CD14-positive monocyte (primary cell): ENCODE results near the gene COCH. TPM values are rescaled to one million over a fixed set of nuclear protein-coding genes. Genes with fewer than 3 reads are reported as not detected.
A peak's percentile ranks its signal among the peaks of the same experiment; 100 is the strongest.

Experiments used
- DNase-seq, 3 donors: peaks; one replicate each; pipeline ENCODE4 v3.0.0-alpha.2; 2011 to 2022
- H2AFZ ChIP-seq: 2 replicates; pipeline ENCODE4 v1.6.0; 2012; ENCODE audit warnings: mild to moderate bottlenecking, low read depth, low read length, inconsistent platforms; ENCODE audit not compliant: insufficient read depth, poor library complexity, severe bottlenecking
- H3K27ac ChIP-seq, 2 donors: 1 replicate in 1 of 2; 2 replicates in 1 of 2; pipeline ENCODE4 v1.5.1; 2012 to 2013; ENCODE audit warnings: low read length in 2 of 2, control low read depth in 1 of 2, inconsistent platforms in 1 of 2, low read depth in 1 of 2, mild to moderate bottlenecking in 1 of 2
- H3K27me3 ChIP-seq, 2 donors: one replicate each; pipeline versions ENCODE4 v1.6.0 to v1.6.1; 2011 to 2013; ENCODE audit warnings: low read length in 2 of 2; ENCODE audit not compliant: control insufficient read depth in 2 of 2, insufficient read depth in 2 of 2
- H3K36me3 ChIP-seq, 2 donors: replicated peaks in 1 of 2; 1 replicate in 1 of 2; 2 replicates in 1 of 2; pipeline versions ENCODE4 v1.5.1 to v1.6.1; 2012 to 2013; ENCODE audit warnings: low read length in 2 of 2, control low read depth in 1 of 2, inconsistent platforms in 1 of 2, mild to moderate bottlenecking in 1 of 2; ENCODE audit not compliant: insufficient read depth in 2 of 2, control insufficient read depth in 1 of 2
- H3K4me1 ChIP-seq, 2 donors: 1 replicate in 1 of 2; 2 replicates in 1 of 2; pipeline versions ENCODE4 v1.5.1 to v1.6.1; 2012 to 2013; ENCODE audit warnings: low read length in 2 of 2, control low read depth in 1 of 2, inconsistent platforms in 1 of 2, mild to moderate bottlenecking in 1 of 2, moderate library complexity in 1 of 2; ENCODE audit not compliant: insufficient read depth in 2 of 2, control insufficient read depth in 1 of 2
- H3K4me2 ChIP-seq: replicated peaks from 2 replicates; pipeline ENCODE3; 2012; ENCODE audit warnings: low read length, moderate library complexity, mild to moderate bottlenecking; ENCODE audit not compliant: poor library complexity, severe bottlenecking; ENCODE audit errors: extremely low read depth
- H3K4me3 ChIP-seq, 3 experiments: fragments of 200-600 bp in 1 of 3; sonication (generic) in 1 of 3; replicated peaks in 1 of 3; 1 replicate in 2 of 3; 2 replicates in 1 of 3; pipeline ENCODE4 v1.5.1; 2011 to 2013; ENCODE audit warnings: low read length in 3 of 3, mild to moderate bottlenecking in 3 of 3, control low read depth in 2 of 3, low read depth in 2 of 3, inconsistent platforms in 1 of 3, moderate library complexity in 1 of 3
- H3K79me2 ChIP-seq: 2 replicates; pipeline ENCODE4 v1.6.0; 2012; ENCODE audit warnings: mild to moderate bottlenecking, control low read depth, inconsistent platforms, low read length, moderate library complexity; ENCODE audit not compliant: insufficient read depth
- H3K9ac ChIP-seq: 2 replicates; pipeline ENCODE4 v1.6.0; 2017; ENCODE audit warnings: low read length, mild to moderate bottlenecking; ENCODE audit not compliant: insufficient read depth, poor library complexity, severe bottlenecking
- H3K9me3 ChIP-seq, 2 donors: replicated peaks in 1 of 2; 1 replicate in 1 of 2; 2 replicates in 1 of 2; pipeline versions ENCODE4 v1.5.1 to v1.6.1; 2012 to 2013; ENCODE audit warnings: low read length in 2 of 2, control low read depth in 1 of 2; ENCODE audit not compliant: control insufficient read depth in 1 of 2, insufficient read depth in 1 of 2
- H4K20me1 ChIP-seq: 2 replicates; pipeline ENCODE4 v1.6.0; 2012; ENCODE audit warnings: mild to moderate bottlenecking, low read length, control low read depth, moderate library complexity; ENCODE audit not compliant: insufficient read depth
- H3K27ac Mint-ChIP-seq, 7 donors: one replicate each; pipeline ENCODE4 v1.8.0; 2020; ENCODE audit warnings: mild to moderate bottlenecking in 7 of 7, mixed read lengths in 7 of 7, moderate library complexity in 6 of 7, inconsistent platforms in 2 of 7
- H3K27me3 Mint-ChIP-seq, 3 donors: one replicate each; pipeline ENCODE4 v1.8.0; 2021 to 2022; ENCODE audit warnings: low read depth in 3 of 3, mild to moderate bottlenecking in 3 of 3, mixed read lengths in 3 of 3, moderate library complexity in 3 of 3, inconsistent platforms in 1 of 3
- H3K36me3 Mint-ChIP-seq, 2 donors: one replicate each; pipeline ENCODE4 v1.8.0; 2020; ENCODE audit warnings: mixed read lengths in 2 of 2, inconsistent platforms in 1 of 2, mild to moderate bottlenecking in 1 of 2
- H3K4me1 Mint-ChIP-seq: one replicate; pipeline ENCODE4 v1.8.0; 2020; ENCODE audit warnings: mild to moderate bottlenecking, mixed read lengths
- H3K4me3 Mint-ChIP-seq, 2 donors: one replicate each; pipeline ENCODE4 v1.8.0; 2020; ENCODE audit warnings: mild to moderate bottlenecking in 2 of 2, mixed read lengths in 2 of 2, moderate library complexity in 1 of 2
- H3K9me3 Mint-ChIP-seq, 7 donors: one replicate each; pipeline ENCODE4 v1.8.0; 2020 to 2022; ENCODE audit warnings: mixed read lengths in 7 of 7, mild to moderate bottlenecking in 6 of 7, moderate library complexity in 6 of 7, inconsistent platforms in 2 of 7
- CTCF ChIP-seq: fragments of 200-600 bp; IDR thresholded peaks from one replicate; pipeline ENCODE4 v1.8.0; 2022; ENCODE audit warnings: antibody characterized with exemption, mild to moderate bottlenecking
- WGBS: methylation state at CpG from one replicate; pipeline ENCODE4 v1.1.5; 2013; ENCODE audit warnings: missing lambda C conversion rate; ENCODE audit not compliant: insufficient coverage; 5-methylcytosine and 5-hydroxymethylcytosine counted together
- intact Hi-C, 2 donors: fragments of 100-400 bp; cut with micrococcal nuclease; formaldehyde crosslinking; loops; one replicate each; pipeline versions ENCODE4 v1.15.0 to v1.15.1; 2023
- polyA plus RNA-seq, 3 donors: library from polyadenylated mRNA; depleted of rRNA in 1 of 3; unstranded in 2 of 3; stranded (reverse) in 1 of 3; fragments of 300-500 nt in 2 of 3; fragments of >200 nt in 1 of 3; fragmentation: Illumina TruSeq in 2 of 3; gene quantifications; 1 replicate in 2 of 3; 2 replicates in 1 of 3; pipeline ENCODE4 v1.2.3, GENCODE V29; 2012 to 2021

COCH gene
- polyA plus RNA-seq, 3 donors: 0.48 to 2.0 (median 0.87) TPM

GRCh38 chr14:30875788-30876053 is 1.4 kb downstream of the COCH start:
- Mint-ChIP-seq H3K27ac (no peak overlapping the region), H3K4me1 (peaks cover 19% of the 10 kb centered on the region), H3K36me3 (peaks cover 6 to 9% of the 10 kb centered on the region in 2 donors), H3K9me3 (peaks cover 0 to 6% (median 0%) of the 10 kb centered on the region in 7 donors), H3K4me3 (peak overlapping the region; percentile 87 to 96), H3K27me3 (peaks cover 36 to 46% (median 41%) of the 10 kb centered on the region in 3 donors)
- no peak overlapping the region for H3K4me3 ChIP-seq
- H2AFZ ChIP-seq: peak overlapping the region; percentile 87
- peaks cover 24 to 47% of the 10 kb centered on the region in 2 donors for H3K27me3 ChIP-seq
- DNase-seq: no peak
- H3K9me3 ChIP-seq: no peaks in the 10 kb centered on the region
- H3K4me1 ChIP-seq: peaks cover 16 to 24% of the 10 kb centered on the region in 2 donors
- no peak for TF ChIP-seq CTCF
- no peak overlapping the region for H3K9ac ChIP-seq
- intact Hi-C loops: no loop called here
- no peak overlapping the region for H3K27ac ChIP-seq
- no peaks in the 10 kb centered on the region for H3K79me2 ChIP-seq
- WGBS: 100% methylated on average over 1 of the region's 9 CpGs
- no peak overlapping the region for H3K4me2 ChIP-seq
- no peaks in the 10 kb centered on the region for H4K20me1 ChIP-seq
- no peaks in the 10 kb centered on the region for H3K36me3 ChIP-seq

GRCh38 chr14:30876692-30877091 is 2.3 kb downstream of the COCH start:
- H3K79me2 ChIP-seq: no peaks in the 10 kb centered on the region
- peaks cover 19% of the 10 kb centered on the region for H3K4me1 Mint-ChIP-seq
- no CpG with 5 or more reads among the region's 4 CpGs for WGBS
- peaks cover 6 to 9% of the 10 kb centered on the region in 2 donors for H3K36me3 Mint-ChIP-seq
- intact Hi-C loops: no loop called here
- TF ChIP-seq CTCF: no peak
- H3K27me3 Mint-ChIP-seq: peaks cover 36 to 42% (median 38%) of the 10 kb centered on the region in 3 donors
- DNase-seq: no peak
- H3K4me3 Mint-ChIP-seq: peak overlapping the region in 1 of 2 donors; percentile 40
- no peaks in the 10 kb centered on the region for H4K20me1 ChIP-seq
- no peak overlapping the region for H3K27ac Mint-ChIP-seq
- no peak overlapping the region for H3K4me2 ChIP-seq
- no peak overlapping the region for H3K27ac ChIP-seq
- no peaks in the 10 kb centered on the region for H3K9me3 ChIP-seq
- H3K27me3 ChIP-seq: peaks cover 24 to 47% of the 10 kb centered on the region in 2 donors
- H3K9me3 Mint-ChIP-seq: peaks cover 0 to 6% (median 0%) of the 10 kb centered on the region in 7 donors
- peaks cover 16 to 24% of the 10 kb centered on the region in 2 donors for H3K4me1 ChIP-seq
- H3K9ac ChIP-seq: no peak overlapping the region
- H2AFZ ChIP-seq: no peak overlapping the region
- no peaks in the 10 kb centered on the region for H3K36me3 ChIP-seq
- no peak overlapping the region for H3K4me3 ChIP-seq
